Measurements from ENCODE around the gene STX19.
"Not testable (repeated sequence)": the region's sequence is repeated elsewhere in the genome, so short reads cannot be mapped to it uniquely, and the experiment has no call there.

Gene STX19

GRCh38 chr3:93973131-93974126, 55.0 kb downstream of the STX19 start, which contains the start of gene PROS1:
Gene PROS1, minus strand, starts transcription at chr3:93973896. Its CDS starts 147 bp downstream, at chr3:93973749.
- peak; percentile 91 for DNase-seq

- no peak for DNase-seq
Observed at GRCh38 chr3:93969997-93970396, 58.4 kb downstream of the STX19 start.

- DNase-seq, result no peak
Observed at GRCh38 chr3:93969443-93969842, 59.0 kb downstream of the STX19 start.

- DNase-seq, result not testable (repeated sequence)
Observed at GRCh38 chr3:93965106-93965505, 63.3 kb downstream of the STX19 start.
